Pulmonary artery endothelial cell (primary cell): Measurements from ENCODE around the gene TES. TPM values are rescaled to one million over a fixed set of nuclear protein-coding genes. Genes with fewer than 3 reads are reported as not detected.

Experiments used
- DNase-seq: peaks from one replicate; pipeline ENCODE4 v3.0.0-alpha.2; 2011; ENCODE audit warnings: low read depth, low spot score
- total RNA-seq: library from RNA; depleted of rRNA; stranded (reverse); fragments of >200 nt; gene quantifications from 2 replicates; pipeline ENCODE4 v1.2.3, GENCODE V29; 2014

TES gene
- total RNA-seq, 1 donor from 2014 or later: 94.1 TPM

DNA sequence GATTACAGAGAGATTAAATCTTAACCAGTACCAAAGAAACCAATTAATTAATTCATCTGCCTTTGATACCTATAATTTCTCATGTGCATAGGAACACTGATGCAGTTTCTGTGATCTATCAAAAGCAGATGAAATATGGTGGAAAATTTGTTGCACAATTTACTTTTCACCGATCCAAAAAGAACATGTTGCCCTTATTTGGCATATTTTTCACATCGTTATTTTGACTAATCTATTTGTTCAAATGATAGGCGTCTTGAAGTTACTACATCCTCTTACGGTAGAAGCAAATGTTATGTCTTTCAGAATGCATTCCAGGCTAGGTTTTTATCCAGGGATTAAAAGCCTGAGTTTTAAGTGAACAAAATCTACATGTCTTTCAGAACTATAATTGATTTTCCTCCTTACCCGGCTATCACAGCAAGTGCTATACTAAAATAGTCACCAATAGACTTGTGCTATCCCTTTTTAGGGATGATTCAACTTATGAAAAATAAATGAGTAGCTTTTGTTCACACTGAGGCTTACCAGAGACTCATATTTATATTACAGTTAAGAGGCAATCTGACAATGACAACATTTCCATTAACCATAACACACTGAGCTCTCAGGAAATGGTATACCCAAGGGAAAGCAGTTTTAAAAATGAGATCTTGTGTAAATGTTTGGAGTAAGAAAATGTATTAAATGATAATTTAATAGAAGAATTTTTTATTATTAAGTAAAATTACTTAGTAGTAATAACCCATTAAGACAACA lies 16.8 kb upstream of the TES start:
- DNase-seq: no peak

DNA sequence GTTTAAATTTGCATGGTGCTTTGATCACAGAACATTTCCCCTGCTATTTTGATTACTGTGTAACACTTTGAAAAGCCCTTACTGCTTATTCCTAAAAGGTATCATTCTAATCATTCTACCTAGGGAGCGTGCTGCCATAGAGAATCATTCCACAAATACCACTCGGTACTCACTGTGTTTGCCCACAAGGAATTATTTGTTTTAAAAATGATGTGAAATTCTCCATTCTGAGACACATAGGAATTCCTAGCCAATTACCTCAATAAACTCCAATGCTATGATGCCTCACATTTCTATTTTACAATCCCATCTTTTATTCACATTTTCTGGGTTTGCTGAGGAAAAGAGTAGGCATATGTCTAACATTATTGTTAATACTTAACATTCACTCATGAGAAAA lies 16.2 kb upstream of the TES start:
- no peak for DNase-seq

DNA sequence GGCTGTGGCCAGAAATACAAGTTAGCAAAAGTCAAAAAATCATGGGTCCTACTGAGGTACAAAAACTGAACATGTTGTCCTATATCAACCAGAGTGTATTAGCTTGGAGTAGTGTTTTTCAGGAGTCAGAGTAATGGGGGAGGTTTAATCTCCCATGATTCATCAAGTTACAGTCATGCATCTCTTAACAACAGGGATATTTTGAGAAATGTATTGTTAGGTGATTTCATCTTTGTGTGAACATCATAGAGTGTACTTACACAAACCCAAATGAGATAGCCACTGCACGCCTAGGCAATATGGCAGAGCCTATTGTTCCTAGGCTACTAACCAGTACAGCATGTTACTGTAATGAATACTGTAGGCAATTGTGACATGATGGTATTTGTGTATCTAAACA lies 14.9 kb upstream of the TES start:
- no peak for DNase-seq

- DNase-seq: no peak
These were observed 13.4 kb upstream of the TES start for GRCh38 chr7:116196947-116197346.

DNA sequence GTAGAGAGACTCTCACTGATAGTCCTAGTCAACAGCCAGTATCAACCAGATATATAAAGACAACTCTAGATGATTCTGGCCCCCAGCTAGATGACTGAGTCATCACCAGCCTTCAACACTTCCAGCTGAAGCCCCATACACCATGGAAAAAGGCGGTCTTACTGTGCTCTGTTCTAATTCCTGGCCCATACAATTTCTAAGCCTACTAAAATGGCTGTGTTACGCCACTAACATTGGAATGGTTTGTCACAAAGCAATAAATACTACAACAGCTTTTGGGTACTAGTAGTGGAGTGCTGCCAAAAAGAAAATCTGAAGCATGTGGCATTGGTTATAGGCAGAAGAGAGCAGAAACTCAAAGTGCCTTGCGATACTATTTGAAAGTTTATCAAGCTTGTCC lies 13.0 kb upstream of the TES start:
- no peak for DNase-seq

DNA sequence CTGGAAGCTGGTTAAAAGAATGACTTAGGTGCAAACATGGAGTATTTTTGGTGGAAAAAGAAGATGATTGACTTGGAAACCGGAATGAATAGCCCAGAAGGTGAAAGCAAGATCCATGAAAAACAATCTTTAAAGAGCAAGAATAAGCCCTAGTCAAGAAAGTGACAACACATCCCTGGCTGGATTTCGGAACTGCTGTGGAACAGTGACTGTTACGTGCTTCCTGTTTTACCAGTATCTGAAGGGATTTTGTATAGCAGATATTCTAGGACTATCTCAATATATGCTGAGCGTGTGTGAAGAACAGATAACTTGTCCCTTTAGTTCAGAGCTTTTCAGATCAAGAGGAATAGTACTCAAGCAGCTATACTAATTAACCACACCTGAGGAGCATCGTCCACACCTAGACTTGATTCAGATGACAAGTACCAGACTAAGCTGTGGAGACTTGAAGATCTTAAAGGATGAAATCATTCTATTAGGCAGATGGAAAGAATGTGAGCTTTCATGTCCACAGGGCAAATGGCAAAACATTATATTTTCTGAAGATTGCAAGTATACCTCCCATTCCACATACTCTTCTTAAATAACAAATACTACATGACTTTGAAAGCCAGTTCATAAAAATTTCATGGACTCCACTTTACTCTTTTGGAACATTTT lies 11.5 kb upstream of the TES start:
- no peak for DNase-seq

GRCh38 chr7:116200963-116201362 lies 9.4 kb upstream of the TES start:
- DNase-seq: no peak

DNA sequence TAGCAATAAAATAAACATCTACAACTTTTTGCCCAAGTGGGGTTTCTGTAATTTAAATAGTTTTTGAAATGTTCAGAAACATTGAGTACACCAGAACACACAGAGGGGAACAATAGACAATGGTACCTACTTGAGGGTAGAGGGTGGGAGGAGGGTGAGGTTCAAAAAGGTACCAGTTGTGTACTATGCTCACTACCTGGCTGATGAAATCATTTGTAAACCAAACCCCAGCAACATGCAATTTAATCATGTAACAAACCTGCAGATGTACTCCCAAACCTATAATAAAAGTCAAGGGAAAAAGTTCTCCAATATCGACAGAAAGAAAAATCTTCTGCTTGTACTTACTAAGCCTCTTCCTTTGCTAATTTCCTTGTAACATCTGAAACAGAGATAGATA lies 4.2 kb upstream of the TES start:
- DNase-seq: no peak

DNA sequence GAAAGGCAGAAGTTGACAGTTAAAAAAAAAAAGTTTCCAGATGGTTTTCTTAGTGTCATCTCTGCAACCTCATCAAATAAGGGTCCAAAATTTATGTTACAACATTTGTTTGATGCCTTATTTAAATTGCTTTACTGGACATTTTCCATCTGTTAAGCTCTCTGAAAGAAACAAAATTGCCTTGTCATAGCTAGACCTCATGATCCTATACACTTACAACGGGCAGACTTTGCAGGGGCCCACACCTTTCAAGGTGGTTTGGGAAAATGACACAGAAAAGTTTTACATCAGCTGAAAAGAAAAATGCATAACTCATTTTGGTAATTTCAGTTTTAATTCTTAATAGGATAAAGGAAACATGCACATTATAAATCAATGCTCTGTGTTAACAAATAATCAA lies 1.4 kb upstream of the TES start:
- DNase-seq: no peak

DNA sequence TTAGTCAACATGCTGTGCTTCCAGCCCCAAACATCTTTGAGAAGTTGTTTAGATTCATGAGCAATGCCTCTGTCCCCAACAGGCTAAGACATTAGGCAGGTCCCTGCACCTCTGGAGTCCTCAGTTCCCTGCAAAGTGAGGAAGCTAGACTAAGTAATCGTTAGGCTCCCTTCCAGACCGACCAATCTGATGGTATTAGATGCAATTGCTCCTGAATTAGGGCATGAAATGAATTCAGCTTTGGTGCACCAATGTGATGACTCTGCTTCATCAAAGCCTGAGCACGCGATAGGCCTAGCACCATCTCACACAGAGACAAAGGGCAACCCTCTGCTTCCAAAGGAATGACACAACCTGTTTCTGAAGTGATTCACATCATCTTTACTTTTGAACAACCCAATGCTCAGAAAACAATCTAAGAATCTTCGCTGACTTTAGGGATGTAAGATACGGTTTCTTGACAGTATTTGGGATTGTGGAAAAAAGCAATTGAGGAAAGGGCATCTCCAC lies 723 bp upstream of the TES start:
- no peak for DNase-seq

DNA sequence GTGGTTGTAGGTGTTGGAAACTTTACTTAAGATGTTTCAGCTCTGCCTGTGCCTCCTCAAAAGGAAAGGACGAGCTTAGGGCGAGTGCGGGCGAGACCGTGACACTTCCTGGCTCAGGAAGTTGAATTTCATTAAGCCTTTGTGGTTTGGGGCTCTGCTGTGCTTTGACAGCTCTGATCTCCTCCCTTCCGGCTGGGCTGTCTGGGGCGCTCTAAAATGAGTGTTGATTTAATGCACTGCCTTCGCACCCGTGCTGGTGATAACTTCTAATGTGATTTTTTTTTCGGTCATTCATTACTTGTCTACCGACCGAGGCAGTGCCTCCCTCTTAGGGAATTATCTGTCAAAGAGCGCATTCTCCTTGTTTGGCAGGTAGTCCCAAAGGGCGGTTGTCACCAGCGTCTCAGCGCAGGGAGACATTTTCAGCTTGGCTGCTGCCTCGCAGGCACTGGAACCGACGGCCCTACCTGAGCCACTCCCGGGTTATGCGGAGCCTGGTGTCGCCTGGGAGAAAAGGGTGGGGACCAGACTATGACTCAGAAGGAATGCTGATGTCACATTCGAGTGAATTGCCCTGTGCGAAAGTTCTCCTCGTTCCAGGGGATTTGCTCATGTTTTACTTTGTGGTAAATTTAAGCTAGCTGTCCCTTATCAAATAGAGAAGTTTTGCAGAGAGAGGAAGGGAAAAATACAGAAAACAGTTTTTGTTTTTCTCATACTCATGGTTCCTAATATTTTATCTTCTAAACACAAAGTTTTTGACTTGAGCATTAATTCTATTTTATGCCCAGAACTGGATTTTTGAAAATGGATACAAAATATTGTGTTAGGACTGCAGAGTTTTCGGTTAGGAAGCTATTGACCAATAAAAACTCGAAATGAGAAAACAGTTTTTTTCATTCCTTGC lies 920 bp downstream of the TES start:
- DNase-seq: no peak

DNA sequence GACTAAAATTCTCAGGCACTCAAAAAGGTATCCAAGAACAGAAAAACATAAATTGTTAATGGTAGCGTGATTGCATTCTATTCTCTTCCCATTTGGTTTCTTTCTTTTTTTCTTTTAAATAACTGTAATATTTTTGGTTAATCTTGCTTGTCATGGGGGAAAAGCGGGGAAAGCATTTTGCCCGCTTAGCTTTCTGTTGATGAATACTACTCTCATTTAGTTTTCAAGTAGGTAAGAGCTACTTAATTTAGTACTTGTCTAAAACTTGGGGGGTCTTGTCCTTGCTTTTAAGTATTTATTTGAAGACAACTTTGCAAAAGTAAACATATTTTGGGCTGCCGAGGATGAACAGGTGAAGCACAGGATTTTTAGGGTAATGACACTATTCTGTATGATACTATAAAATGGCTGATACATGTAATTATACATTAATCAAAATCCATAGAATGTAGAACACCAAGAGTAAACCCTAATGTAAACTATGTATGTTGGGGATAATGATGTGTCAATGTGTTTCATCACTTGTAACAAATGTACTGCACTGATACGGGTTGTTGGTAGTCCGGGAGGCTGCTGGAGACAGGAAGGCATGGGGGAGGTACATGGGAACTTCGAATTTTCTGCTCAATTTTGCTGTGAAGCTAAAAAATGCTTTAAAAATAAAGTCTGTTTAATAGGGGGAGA lies 1.7 kb downstream of the TES start:
- DNase-seq: no peak

DNA sequence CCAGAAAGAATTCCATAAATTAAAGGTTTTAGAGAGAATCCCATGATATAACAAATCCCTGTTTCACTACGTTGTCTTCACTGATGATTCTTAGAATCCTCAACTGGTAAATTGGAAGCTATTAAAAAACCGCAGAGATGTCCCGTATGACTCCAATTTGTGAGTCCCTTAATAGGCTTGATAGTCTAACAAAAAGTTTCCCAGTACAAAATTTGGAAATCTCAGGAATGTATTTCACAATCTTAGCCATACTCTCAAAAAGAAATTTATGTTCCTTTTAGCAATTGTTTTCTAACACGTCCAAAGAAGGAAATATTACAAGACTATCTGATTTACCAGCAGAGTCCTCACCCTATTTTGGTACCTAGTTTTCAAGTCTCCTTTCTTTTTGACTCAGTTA lies 2.5 kb downstream of the TES start:
- no peak for DNase-seq

GRCh38 chr7:116213361-116214130 lies 3.2 kb downstream of the TES start:
- no peak for DNase-seq

DNA sequence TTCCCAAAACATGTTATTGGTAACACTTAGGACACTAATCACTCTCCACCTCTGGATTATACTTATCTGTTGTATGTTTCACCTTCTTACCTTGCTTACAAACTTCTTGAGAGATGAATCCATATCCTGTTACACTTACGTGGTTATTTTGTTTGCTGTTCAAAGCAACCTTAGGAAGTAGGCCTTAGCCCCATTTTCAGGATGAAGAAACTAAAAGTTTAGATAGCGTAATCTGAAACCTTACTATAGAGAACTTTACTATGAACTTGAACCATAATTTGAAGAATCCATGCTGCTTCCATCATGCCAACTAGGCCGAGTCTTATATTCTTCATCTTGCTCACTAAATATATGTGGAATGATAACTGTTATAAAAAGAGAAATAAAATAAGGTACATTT lies 4.6 kb downstream of the TES start:
- DNase-seq: no peak

GRCh38 chr7:116215551-116215950 lies 5.2 kb downstream of the TES start:
- no peak for DNase-seq

- no peak for DNase-seq
These were observed 6.7 kb downstream of the TES start for GRCh38 chr7:116216956-116217571.

- DNase-seq: peak; percentile 79
These were observed 7.8 kb downstream of the TES start for GRCh38 chr7:116218051-116218645.

GRCh38 chr7:116218747-116219146 lies 8.4 kb downstream of the TES start:
- DNase-seq: no peak

DNA sequence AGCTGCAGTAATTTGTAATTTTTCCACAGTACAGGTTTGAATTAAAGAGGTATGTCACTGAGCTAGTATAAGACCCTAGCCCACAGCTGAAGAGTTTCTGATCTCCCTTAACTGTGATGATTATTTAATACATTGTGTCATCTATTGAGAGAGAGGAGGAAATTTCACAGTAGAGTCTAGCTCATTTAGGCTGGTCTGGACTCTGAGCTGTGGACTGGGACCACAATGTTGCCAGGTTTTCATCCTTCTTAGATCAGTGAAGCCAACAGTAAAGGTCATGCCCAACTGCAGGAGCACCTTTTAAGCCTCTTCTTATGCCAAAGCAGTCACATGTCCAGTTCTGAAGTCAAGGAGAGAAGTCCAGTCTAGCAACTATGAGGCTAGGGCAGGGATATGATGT lies 8.9 kb downstream of the TES start:
- no peak for DNase-seq
